ENCODE results near the gene FBXL15. TPM values are rescaled to one million over a fixed set of nuclear protein-coding genes. Genes with fewer than 3 reads are reported as not detected.

Gene FBXL15
- total and polyA plus RNA-seq, 2 of the 13 experiments (the other 11 are each of a cell fraction or from before 2014, with no cell fraction given) = 4.3 to 8.3 TPM

- TF ChIP-seq, protein P1, sequence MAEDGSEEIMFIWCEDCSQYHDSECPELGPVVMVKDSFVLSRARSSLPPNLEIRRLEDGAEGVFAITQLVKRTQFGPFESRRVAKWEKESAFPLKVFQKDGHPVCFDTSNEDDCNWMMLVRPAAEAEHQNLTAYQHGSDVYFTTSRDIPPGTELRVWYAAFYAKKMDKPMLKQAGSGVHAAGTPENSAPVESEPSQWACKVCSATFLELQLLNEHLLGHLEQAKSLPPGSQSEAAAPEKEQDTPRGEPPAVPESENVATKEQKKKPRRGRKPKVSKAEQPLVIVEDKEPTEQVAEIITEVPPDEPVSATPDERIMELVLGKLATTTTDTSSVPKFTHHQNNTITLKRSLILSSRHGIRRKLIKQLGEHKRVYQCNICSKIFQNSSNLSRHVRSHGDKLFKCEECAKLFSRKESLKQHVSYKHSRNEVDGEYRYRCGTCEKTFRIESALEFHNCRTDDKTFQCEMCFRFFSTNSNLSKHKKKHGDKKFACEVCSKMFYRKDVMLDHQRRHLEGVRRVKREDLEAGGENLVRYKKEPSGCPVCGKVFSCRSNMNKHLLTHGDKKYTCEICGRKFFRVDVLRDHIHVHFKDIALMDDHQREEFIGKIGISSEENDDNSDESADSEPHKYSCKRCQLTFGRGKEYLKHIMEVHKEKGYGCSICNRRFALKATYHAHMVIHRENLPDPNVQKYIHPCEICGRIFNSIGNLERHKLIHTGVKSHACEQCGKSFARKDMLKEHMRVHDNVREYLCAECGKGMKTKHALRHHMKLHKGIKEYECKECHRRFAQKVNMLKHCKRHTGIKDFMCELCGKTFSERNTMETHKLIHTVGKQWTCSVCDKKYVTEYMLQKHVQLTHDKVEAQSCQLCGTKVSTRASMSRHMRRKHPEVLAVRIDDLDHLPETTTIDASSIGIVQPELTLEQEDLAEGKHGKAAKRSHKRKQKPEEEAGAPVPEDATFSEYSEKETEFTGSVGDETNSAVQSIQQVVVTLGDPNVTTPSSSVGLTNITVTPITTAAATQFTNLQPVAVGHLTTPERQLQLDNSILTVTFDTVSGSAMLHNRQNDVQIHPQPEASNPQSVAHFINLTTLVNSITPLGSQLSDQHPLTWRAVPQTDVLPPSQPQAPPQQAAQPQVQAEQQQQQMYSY (CRISPR knock-in tag; IDR thresholded peaks at IDR 0.05) = no peak
- TF ChIP-seq, protein P2, sequence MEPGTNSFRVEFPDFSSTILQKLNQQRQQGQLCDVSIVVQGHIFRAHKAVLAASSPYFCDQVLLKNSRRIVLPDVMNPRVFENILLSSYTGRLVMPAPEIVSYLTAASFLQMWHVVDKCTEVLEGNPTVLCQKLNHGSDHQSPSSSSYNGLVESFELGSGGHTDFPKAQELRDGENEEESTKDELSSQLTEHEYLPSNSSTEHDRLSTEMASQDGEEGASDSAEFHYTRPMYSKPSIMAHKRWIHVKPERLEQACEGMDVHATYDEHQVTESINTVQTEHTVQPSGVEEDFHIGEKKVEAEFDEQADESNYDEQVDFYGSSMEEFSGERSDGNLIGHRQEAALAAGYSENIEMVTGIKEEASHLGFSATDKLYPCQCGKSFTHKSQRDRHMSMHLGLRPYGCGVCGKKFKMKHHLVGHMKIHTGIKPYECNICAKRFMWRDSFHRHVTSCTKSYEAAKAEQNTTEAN (CRISPR knock-in tag; conservative IDR thresholded peaks at IDR 0.05) = no peak
- TF ChIP-seq ZNF512B (CRISPR knock-in tag; IDR thresholded peaks at IDR 0.05; ENCODE audit: borderline replicate concordance) (no peak), ZNF430 (CRISPR knock-in tag; IDR thresholded peaks at IDR 0.05) (no peak), HNRNPLL (IDR thresholded peaks at IDR 0.05; ENCODE audit: low read depth, low read length, poor library complexity, severe bottlenecking) (peak; percentile 64), MAFK (conservative IDR thresholded peaks at IDR 0.05 in 1 of 2, IDR thresholded peaks at IDR 0.05 in 1 of 2; ENCODE audit: low read length in 2 of 2) (no peak), FOXK1 (CRISPR knock-in tag; IDR thresholded peaks at IDR 0.05; ENCODE audit: borderline replicate concordance, low read depth) (no peak), ZNF230 (CRISPR knock-in tag; IDR thresholded peaks at IDR 0.05) (no peak), ZNF33A (CRISPR knock-in tag; IDR thresholded peaks at IDR 0.05; ENCODE audit: borderline replicate concordance) (no peak)
- TF ChIP-seq, protein P3, sequence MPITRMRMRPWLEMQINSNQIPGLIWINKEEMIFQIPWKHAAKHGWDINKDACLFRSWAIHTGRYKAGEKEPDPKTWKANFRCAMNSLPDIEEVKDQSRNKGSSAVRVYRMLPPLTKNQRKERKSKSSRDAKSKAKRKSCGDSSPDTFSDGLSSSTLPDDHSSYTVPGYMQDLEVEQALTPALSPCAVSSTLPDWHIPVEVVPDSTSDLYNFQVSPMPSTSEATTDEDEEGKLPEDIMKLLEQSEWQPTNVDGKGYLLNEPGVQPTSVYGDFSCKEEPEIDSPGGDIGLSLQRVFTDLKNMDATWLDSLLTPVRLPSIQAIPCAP (CRISPR knock-in tag; IDR thresholded peaks at IDR 0.05; ENCODE audit: low read depth) = no peak
- TF ChIP-seq, protein P4, sequence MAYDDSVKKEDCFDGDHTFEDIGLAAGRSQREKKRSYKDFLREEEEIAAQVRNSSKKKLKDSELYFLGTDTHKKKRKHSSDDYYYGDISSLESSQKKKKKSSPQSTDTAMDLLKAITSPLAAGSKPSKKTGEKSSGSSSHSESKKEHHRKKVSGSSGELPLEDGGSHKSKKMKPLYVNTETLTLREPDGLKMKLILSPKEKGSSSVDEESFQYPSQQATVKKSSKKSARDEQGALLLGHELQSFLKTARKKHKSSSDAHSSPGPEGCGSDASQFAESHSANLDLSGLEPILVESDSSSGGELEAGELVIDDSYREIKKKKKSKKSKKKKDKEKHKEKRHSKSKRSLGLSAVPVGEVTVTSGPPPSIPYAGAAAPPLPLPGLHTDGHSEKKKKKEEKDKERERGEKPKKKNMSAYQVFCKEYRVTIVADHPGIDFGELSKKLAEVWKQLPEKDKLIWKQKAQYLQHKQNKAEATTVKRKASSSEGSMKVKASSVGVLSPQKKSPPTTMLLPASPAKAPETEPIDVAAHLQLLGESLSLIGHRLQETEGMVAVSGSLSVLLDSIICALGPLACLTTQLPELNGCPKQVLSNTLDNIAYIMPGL (CRISPR knock-in tag; IDR thresholded peaks at IDR 0.05; ENCODE audit: borderline replicate concordance in 1 of 2, low read depth in 1 of 2) = no peak
- TF ChIP-seq, protein P5, sequence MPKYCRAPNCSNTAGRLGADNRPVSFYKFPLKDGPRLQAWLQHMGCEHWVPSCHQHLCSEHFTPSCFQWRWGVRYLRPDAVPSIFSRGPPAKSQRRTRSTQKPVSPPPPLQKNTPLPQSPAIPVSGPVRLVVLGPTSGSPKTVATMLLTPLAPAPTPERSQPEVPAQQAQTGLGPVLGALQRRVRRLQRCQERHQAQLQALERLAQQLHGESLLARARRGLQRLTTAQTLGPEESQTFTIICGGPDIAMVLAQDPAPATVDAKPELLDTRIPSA (CRISPR knock-in tag; IDR thresholded peaks at IDR 0.05; ENCODE audit: borderline replicate concordance) = no peak
- TF ChIP-seq, protein P6, sequence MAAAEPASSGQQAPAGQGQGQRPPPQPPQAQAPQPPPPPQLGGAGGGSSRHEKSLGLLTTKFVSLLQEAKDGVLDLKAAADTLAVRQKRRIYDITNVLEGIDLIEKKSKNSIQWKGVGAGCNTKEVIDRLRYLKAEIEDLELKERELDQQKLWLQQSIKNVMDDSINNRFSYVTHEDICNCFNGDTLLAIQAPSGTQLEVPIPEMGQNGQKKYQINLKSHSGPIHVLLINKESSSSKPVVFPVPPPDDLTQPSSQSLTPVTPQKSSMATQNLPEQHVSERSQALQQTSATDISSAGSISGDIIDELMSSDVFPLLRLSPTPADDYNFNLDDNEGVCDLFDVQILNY (CRISPR knock-in tag; conservative IDR thresholded peaks at IDR 0.05) = peak; percentile 40; the same call in 1 of the 2 replicates
Measured at GRCh38 chr10:102421757-102422512, 1.3 kb downstream of the FBXL15 start (continued).

Measured in HepG2 (cell line).